Measurements from ENCODE around the gene GINS3.

The GINS3 gene

GRCh38 chr16:58443783-58444182 is 51.5 kb downstream of the GINS3 start:
- POLR2A ChIA-PET, result no interaction called here
- TF ChIP-seq, protein P1, sequence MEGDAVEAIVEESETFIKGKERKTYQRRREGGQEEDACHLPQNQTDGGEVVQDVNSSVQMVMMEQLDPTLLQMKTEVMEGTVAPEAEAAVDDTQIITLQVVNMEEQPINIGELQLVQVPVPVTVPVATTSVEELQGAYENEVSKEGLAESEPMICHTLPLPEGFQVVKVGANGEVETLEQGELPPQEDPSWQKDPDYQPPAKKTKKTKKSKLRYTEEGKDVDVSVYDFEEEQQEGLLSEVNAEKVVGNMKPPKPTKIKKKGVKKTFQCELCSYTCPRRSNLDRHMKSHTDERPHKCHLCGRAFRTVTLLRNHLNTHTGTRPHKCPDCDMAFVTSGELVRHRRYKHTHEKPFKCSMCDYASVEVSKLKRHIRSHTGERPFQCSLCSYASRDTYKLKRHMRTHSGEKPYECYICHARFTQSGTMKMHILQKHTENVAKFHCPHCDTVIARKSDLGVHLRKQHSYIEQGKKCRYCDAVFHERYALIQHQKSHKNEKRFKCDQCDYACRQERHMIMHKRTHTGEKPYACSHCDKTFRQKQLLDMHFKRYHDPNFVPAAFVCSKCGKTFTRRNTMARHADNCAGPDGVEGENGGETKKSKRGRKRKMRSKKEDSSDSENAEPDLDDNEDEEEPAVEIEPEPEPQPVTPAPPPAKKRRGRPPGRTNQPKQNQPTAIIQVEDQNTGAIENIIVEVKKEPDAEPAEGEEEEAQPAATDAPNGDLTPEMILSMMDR (IDR thresholded peaks at IDR 0.05; ENCODE audit: control extremely low read depth, extremely low read depth, low read depth, missing control alignments), result no peak
- CTCF ChIA-PET, result interaction anchor here (1.2 to 3.0 kb wide), 5 partner anchors 8 to 106 kb away, joined by 3 to 13 read pairs (median 4); no protein-coding TSS in a partner anchor
- no peak for DNase-seq (ENCODE audit: extremely low spot score)

DNA sequence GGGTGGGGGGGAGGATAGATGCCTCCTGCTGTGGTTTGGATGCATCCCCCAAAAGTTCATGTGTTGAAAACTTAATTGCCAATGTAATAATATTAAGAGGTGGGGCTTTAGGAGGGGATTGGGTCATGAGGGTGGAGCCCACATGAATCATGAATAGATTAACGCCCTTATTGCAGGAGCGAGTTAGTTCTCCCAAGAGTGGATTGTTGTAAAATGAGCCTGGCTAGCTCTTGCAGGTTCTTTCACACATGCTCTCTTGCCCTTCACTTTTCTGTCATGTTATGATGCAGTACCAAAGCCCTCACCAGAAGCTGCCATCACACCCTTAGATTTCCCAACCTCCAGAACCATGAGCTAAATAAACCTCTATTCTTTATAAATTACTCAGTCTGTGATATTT is 52.0 kb downstream of the GINS3 start:
- CTCF ChIA-PET, result interaction anchor here (1.2 to 3.0 kb wide), 6 partner anchors 9 to 107 kb away, joined by 3 to 13 read pairs (median 4); no protein-coding TSS in a partner anchor
- TF ChIP-seq, protein P1 (IDR thresholded peaks at IDR 0.05; ENCODE audit: control extremely low read depth, extremely low read depth, low read depth, missing control alignments), result no peak
- POLR2A ChIA-PET, result no interaction called here
- DNase-seq (ENCODE audit: extremely low spot score), result no peak

DNA sequence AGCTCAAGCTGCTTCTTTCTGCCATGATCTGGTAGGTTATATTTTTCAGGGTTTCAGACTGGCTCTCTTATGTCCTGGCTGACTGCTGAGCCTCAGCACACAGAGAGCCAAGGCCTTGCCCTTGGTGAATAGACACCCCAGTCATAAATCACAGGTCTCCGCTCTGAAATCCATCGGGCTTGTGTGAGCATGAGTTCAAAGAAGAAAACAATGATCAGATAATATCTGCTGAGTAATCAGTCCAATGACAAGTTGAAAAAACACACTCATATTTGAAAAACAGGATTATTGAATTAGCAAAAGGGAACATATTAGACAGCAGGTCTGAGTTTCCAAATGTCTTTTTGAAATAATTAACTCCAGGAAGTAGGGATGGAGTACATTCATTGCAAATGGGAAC is 56.6 kb downstream of the GINS3 start:
- DNase-seq (ENCODE audit: extremely low spot score), result no peak
- TF ChIP-seq, protein P1 (IDR thresholded peaks at IDR 0.05; ENCODE audit: control extremely low read depth, extremely low read depth, low read depth, missing control alignments), result no peak
- POLR2A ChIA-PET, result interaction anchor here (0.5 kb wide), 1 partner anchor 66 kb away, joined by 5 read pairs; no protein-coding TSS in a partner anchor
- CTCF ChIA-PET, result no interaction called here

DNA sequence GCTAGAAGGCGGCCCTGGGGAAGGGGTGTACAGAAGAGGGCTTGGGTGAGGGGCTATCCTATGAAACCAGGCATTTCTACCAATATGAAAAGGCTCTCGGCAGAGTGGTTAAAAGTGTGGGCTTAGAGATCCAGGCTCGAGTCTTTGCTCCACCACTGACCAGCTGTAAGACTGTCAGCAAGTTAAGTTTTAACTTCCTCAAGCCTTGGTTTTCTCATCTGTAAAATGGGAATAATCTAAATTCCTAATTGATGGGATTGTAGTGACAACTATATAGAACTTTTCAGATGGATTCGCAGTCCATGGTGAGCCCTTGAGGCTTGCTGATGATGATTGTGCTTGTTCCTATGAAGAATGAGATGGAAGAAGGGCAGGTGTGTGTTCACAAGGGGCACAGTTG is 57.0 kb downstream of the GINS3 start:
- TF ChIP-seq, protein P1 (IDR thresholded peaks at IDR 0.05; ENCODE audit: control extremely low read depth, extremely low read depth, low read depth, missing control alignments), result no peak
- POLR2A ChIA-PET, result interaction anchor here (0.5 kb wide), 1 partner anchor 65 kb away, joined by 5 read pairs; no protein-coding TSS in a partner anchor

GRCh38 chr16:58449768-58450167 is 57.5 kb downstream of the GINS3 start:
- DNase-seq (ENCODE audit: extremely low spot score), result no peak
- ChIA-PET POLR2A (no interaction called here), CTCF (interaction anchor here (1.2 kb wide), 1 partner anchor 9 kb away, joined by 3 read pairs; no protein-coding TSS in a partner anchor)
- TF ChIP-seq, protein P1 (IDR thresholded peaks at IDR 0.05; ENCODE audit: control extremely low read depth, extremely low read depth, low read depth, missing control alignments), result no peak

More for the DNA sequence above, 57.0 kb downstream of the GINS3 start:
- CTCF ChIA-PET, result no interaction called here
- no peak for DNase-seq (ENCODE audit: extremely low spot score)

DNA sequence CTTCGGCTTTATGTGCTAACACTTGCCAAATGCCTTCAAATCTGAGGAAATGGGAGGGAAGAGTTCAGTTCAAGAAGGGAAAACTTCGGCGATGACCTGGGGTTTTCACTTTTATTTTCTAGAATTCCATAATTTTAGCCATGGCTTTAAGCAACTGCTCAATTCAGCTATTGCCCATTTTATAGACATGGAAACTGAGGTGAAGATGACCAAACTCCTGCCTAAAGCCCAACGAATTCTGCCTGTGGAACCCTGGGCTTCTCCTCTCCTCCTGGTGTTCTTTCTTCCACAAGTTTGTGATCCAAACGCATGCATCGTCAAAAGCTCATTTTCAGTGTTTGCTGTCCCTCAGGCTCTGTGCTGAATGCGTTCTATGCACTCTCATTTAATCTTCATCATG is 58.3 kb downstream of the GINS3 start:
- ChIA-PET CTCF (interaction anchor here (1.2 to 1.3 kb wide), 2 partner anchors 9 to 23 kb away, joined by 3 to 4 read pairs; no protein-coding TSS in a partner anchor), POLR2A (no interaction called here)
- no peak for DNase-seq (ENCODE audit: extremely low spot score)
- TF ChIP-seq, protein P1 (IDR thresholded peaks at IDR 0.05; ENCODE audit: control extremely low read depth, extremely low read depth, low read depth, missing control alignments), result no peak

Data from GM10248 (cell line).